Tibial artery (tissue), 4 donors: ENCODE data around the gene PSMA4.

Experiments used
- DNase-seq, 2 donors: peaks; one replicate each; pipeline ENCODE4 v3.0.0-alpha.2; 2019
- H3K27ac ChIP-seq, 2 donors: fragments of 200-600 bp; sonication (generic) in 1 of 2; 1 replicate in 1 of 2; 2 replicates in 1 of 2; pipeline ENCODE4 v1.5.1; 2018 to 2019; ENCODE audit warnings: mild to moderate bottlenecking in 1 of 2
- H3K27me3 ChIP-seq, 2 donors: fragments of 200-600 bp; sonication (generic) in 1 of 2; one replicate each; pipeline versions ENCODE4 v1.5.1 to v1.6.0; 2016 to 2019
- H3K36me3 ChIP-seq, 3 donors: fragments of 200-600 bp; sonication (generic) in 2 of 3; one replicate each; pipeline ENCODE4 v1.5.1; 2016 to 2019; ENCODE audit warnings: mild to moderate bottlenecking in 2 of 3
- H3K4me1 ChIP-seq, 4 donors: fragments of 200-600 bp; sonication (generic) in 2 of 4; 1 replicate in 3 of 4; 2 replicates in 1 of 4; pipeline ENCODE4 v1.5.1; 2016 to 2019
- H3K4me3 ChIP-seq, 2 donors: fragments of 200-600 bp; sonication (generic) in 1 of 2; 1 replicate in 1 of 2; 2 replicates in 1 of 2; pipeline ENCODE4 v1.5.1; 2018 to 2019; ENCODE audit warnings: mild to moderate bottlenecking in 2 of 2
- H3K9me3 ChIP-seq, 3 donors: fragments of 200-600 bp; sonication (generic) in 1 of 3; one replicate each; pipeline ENCODE4 v1.5.1; 2016 to 2019
- intact Hi-C: fragments of 100-400 bp; cut with DNase I; formaldehyde crosslinking; loops from one replicate; pipeline ENCODE4 v1.15.0; 2023; ENCODE audit warnings: low total_unique reads
- TF ChIP-seq, protein P1 (sequence below), 2 experiments: fragments of 200-600 bp in 1 of 2; fragments of 450-650 bp in 1 of 2; IDR thresholded peaks; one replicate each; pipeline ENCODE4 v1.5.1; 2017 to 2019; ENCODE audit warnings: antibody characterized with exemption in 2 of 2, mild to moderate bottlenecking in 1 of 2, moderate library complexity in 1 of 2

The PSMA4 gene

DNA sequence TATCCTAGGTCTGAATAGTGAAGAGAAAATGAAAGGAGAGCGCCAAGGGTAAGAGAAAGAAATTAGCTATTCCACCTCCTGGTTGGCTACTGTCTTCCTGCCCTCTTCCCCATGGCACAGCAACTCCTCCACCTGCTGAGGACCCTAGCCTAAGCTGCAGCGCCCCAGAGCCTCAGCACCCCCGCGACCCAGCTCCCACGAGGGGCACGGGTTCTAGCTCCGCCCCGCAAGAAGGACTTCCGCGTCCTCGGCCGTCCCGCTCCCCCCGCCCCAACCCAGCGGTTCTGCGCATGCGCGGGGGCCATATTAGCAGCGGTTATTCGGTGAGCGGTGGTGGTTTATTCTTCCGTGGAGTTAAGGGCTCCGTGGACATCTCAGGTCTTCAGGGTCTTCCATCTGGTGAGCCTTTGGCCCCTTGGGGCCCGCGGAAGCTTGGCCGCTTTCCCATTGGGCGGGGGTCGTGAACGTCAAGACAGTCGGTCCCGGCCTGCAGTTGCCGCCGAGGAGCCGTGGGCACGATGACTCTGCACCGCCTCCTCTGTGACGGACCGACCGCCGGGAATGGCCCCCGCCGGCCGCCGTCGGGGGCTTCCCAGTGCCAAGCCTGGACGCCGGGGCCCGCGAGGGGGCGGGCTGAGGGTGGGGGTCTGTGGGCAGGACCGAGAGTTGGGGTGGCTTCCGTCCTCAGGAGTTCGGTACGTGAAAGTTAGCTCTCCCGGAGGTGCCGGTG is at the start of gene PSMA4:
PSMA4 (plus strand) TSS at position 304 of the 730 bp plus-strand sequence. CDS start 1,484 bp downstream, outside the sequence.
- DNase-seq = peak; percentile 91 to 95
- TF ChIP-seq, protein P1, sequence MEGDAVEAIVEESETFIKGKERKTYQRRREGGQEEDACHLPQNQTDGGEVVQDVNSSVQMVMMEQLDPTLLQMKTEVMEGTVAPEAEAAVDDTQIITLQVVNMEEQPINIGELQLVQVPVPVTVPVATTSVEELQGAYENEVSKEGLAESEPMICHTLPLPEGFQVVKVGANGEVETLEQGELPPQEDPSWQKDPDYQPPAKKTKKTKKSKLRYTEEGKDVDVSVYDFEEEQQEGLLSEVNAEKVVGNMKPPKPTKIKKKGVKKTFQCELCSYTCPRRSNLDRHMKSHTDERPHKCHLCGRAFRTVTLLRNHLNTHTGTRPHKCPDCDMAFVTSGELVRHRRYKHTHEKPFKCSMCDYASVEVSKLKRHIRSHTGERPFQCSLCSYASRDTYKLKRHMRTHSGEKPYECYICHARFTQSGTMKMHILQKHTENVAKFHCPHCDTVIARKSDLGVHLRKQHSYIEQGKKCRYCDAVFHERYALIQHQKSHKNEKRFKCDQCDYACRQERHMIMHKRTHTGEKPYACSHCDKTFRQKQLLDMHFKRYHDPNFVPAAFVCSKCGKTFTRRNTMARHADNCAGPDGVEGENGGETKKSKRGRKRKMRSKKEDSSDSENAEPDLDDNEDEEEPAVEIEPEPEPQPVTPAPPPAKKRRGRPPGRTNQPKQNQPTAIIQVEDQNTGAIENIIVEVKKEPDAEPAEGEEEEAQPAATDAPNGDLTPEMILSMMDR (IDR thresholded peaks at IDR 0.05) = peak in 1 of 2 experiments; percentile 31
- H3K36me3 ChIP-seq = peaks cover 22 to 24% (median 22%) of the 10 kb centered on the region in 3 donors
- H3K4me3 ChIP-seq = peak within 1 kb of the TSS; percentile 65 to 89
- peak within 1 kb of the TSS; percentile 83 to 94 for H3K27ac ChIP-seq
- H3K27me3 ChIP-seq = no peaks in the 10 kb centered on the region
- H3K9me3 ChIP-seq = no peaks in the 10 kb centered on the region
- H3K4me1 ChIP-seq = peaks cover 0 to 28% (median 12%) of the 10 kb centered on the region in 4 donors
- intact Hi-C loops = no loop called here

DNA sequence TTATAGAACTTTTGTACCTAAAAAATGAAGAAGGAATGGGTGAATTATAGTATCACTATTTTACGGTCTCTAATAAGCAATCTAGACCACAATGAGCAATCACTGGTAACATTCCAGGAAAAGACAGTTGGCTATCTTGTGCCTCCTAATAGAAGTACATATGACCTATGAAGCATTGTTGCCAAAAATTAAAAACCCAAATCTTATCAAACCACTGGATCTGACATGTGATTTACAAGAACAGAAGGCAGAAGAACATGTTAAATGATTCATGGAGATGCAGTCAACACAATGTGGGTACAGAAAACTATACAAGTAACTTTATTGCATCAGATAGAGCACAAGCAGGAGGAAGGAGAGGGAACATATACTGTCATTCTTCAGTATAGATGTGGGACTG is 47.4 kb upstream of the PSMA4 start:
- no peak for DNase-seq
- Histone ChIP-seq H3K4me1 (no peaks in the 10 kb centered on the region), H3K9me3 (no peaks in the 10 kb centered on the region), H3K27ac (no peak overlapping the region), H3K36me3 (peaks cover 67 to 95% (median 90%) of the 10 kb centered on the region in 3 donors), H3K4me3 (no peak overlapping the region), H3K27me3 (no peaks in the 10 kb centered on the region)
- intact Hi-C loops = no loop called here
- TF ChIP-seq, protein P1 (IDR thresholded peaks at IDR 0.05) = no peak

DNA sequence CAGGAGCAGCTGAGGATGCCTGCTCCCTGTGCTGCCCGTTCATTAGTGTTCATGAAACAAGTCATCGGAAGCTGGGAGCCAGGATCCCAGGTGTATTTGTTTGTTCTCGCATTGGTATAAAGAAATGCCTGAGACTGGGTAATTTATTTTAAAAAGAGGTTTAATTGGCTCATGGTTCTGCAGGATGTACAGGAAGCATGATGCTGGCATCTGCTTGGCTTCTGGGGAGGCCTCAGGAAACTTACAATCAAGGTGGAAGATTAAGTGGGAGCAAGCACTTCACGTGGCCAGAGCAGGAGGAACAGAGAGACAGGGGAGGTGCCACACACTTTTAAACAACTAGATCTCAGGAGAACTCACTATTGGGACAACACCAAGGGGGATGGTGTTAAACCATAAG is 38.4 kb upstream of the PSMA4 start:
- intact Hi-C loops = no loop called here
- Histone ChIP-seq H3K9me3 (no peaks in the 10 kb centered on the region), H3K27me3 (no peaks in the 10 kb centered on the region), H3K36me3 (peaks cover 19 to 36% (median 24%) of the 10 kb centered on the region in 3 donors), H3K27ac (no peak overlapping the region), H3K4me1 (no peaks in the 10 kb centered on the region), H3K4me3 (no peak overlapping the region)
- TF ChIP-seq, protein P1 (IDR thresholded peaks at IDR 0.05) = no peak
- DNase-seq = no peak

DNA sequence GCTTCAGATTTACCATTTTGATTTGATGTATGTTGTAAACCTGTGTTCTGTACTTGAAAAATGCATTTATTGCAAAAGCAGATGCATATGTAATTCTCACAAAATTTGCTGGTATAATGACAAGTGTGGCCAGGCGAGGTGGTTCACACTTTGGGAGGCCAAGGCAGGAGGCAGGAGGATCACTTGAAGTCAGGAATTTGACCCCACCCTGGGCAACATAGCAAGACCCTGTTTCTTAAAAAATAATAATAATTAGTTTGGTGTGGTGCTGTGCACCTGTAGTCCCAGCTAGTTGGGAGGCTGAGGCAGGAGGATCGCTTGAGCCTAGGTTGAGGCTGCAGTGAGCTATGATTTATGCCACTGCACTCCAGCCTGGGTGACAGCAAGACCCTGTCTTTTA is 37.6 kb upstream of the PSMA4 start:
- H3K36me3 ChIP-seq = peaks cover 11 to 28% (median 17%) of the 10 kb centered on the region in 3 donors
- intact Hi-C loops = no loop called here
- no peak for DNase-seq
- TF ChIP-seq, protein P1 (IDR thresholded peaks at IDR 0.05) = no peak
- H3K4me1 ChIP-seq = no peaks in the 10 kb centered on the region
- no peaks in the 10 kb centered on the region for H3K9me3 ChIP-seq
- H3K27ac ChIP-seq = no peak overlapping the region
- H3K4me3 ChIP-seq = no peak overlapping the region
- H3K27me3 ChIP-seq = no peaks in the 10 kb centered on the region

DNA sequence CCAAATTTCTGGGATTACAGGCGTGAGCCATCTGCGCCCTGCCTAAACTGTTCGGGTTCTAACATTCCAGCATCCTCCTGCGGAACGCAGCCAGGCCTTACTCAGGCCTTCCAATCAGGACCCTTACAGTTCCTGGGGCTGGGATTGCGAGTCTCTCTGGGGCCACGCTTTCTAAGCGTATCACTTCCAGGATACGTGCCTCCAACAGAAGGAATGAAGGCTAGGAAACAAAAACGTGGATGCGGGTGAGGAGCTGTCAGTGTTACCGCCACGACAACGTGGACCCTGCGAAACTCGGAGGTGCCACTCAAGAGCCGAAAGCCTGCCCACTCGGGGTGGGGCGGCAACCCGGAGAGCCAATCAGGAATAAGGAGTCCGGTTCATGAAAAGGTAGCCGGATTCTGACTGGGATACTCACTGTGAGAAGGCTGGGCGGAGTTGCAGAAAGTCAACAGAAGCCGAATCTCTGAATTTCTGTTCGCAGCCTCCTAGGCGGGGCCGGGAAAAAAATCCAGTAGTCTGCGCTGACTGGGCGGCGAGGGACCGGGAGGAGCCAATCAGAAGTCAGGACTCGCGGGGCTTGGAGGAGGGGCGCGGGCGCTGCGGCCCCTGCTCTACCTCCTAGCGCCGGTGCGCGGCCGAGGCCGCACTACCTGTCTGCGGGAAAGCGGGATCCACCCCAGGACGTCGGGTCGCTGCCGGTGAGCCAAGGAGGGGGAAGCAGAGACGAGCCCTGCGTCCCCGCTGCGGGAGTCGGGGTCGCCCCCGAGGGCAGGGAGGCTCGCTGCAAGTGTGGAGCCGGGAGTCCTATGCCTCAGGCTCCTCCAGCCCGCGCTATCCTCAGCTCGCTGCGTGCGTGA is 33.0 kb upstream of the PSMA4 start, which contains the start of gene HYKK:
HYKK (plus strand) TSS at position 607 of the 860 bp plus-strand sequence. CDS start 5,512 bp downstream, outside the sequence.
- intact Hi-C loops = no loop called here
- TF ChIP-seq, protein P1 (IDR thresholded peaks at IDR 0.05) = peak; percentile 9 to 18
- Histone ChIP-seq H3K27ac (peak within 1 kb of the TSS; percentile 66 to 76), H3K4me1 (peaks cover 0 to 9% (median 6%) of the 10 kb centered on the region in 4 donors), H3K9me3 (no peaks in the 10 kb centered on the region), H3K36me3 (no peaks in the 10 kb centered on the region), H3K4me3 (peak within 1 kb of the TSS; percentile 65 to 76), H3K27me3 (no peaks in the 10 kb centered on the region)
- peak; percentile 94 to 97 for DNase-seq
